ENCODE measurements around the gene TNFSF13B. TPM values are rescaled to one million over a fixed set of nuclear protein-coding genes. Genes with fewer than 3 reads are reported as not detected.

Gene TNFSF13B
- total and polyA plus RNA-seq, 2 donors (not counting 1 experiment from before 2014, with no cell fraction given), result 2.0 to 4.7 TPM

GRCh38 chr13:108322206-108322824, 52.8 kb downstream of the TNFSF13B start:
- no peaks in the 10 kb centered on the region for H4K20me1 ChIP-seq (ENCODE audit: control insufficient read depth, insufficient read depth, low read length, poor library complexity, severe bottlenecking)
- H3K79me2 ChIP-seq (ENCODE audit: control insufficient read depth, insufficient read depth, low read length), result no peaks in the 10 kb centered on the region
- ATAC-seq (ENCODE audit: low read depth) (peak; percentile 53), DNase-seq (peak; percentile 48)
- H3K27me3 ChIP-seq (replicated peaks in 1 of 4; ENCODE audit: control extremely low read depth in 1 of 4, control insufficient read depth in 3 of 4, insufficient read depth in 4 of 4, low read length in 3 of 4), result no peaks in the 10 kb centered on the region
- TF ChIP-seq CTCF (IDR thresholded peaks at IDR 0.05) (peak; percentile 93), EZH2 (IDR thresholded peaks at IDR 0.05; ENCODE audit: borderline replicate concordance, insufficient read depth, low read depth, low read length, poor library complexity, severe bottlenecking) (no peak)
- no CpG with 5 or more reads among the region's 2 CpGs for WGBS (ENCODE audit: insufficient coverage)
- no peak overlapping the region for H2AFZ ChIP-seq (ENCODE audit: insufficient read depth, low read depth, low read length, poor library complexity, severe bottlenecking)
- ChIA-PET CTCF (interaction anchor here (0.8 to 1.4 kb wide), 7 partner anchors 17 to 573 kb away, joined by 3 to 7 read pairs (median 3); no protein-coding TSS in a partner anchor), POLR2A (no interaction called here)
- H3K4me1 ChIP-seq (ENCODE audit: control insufficient read depth in 2 of 2, insufficient read depth in 2 of 2, low read length in 2 of 2), result peaks cover 12 to 18% of the 10 kb centered on the region in 2 donors
- no peak overlapping the region for H3K4me2 ChIP-seq (replicated peaks; ENCODE audit: low read depth, low read length, poor library complexity, severe bottlenecking)
- intact Hi-C loops (cut with micrococcal nuclease), result loop anchor here (5.0 kb wide), 1 partner anchor 95 kb away; no protein-coding TSS in a partner anchor
- Mint-ChIP-seq H3K4me1 (peaks cover 18% of the 10 kb centered on the region), H3K4me3 (no peak overlapping the region), H3K27me3 (peaks cover 4% of the 10 kb centered on the region), H3K9me3 (ENCODE audit: insufficient read depth) (no peaks in the 10 kb centered on the region), H3K27ac (no peak overlapping the region)
- H3K4me3 ChIP-seq (ENCODE audit: control extremely low read depth in 1 of 5, extremely low read depth in 1 of 5, insufficient read depth in 1 of 5, low read depth in 2 of 5, low read length in 4 of 5), result no peak overlapping the region
- no peak overlapping the region for H3K27ac ChIP-seq (ENCODE audit: low read length in 2 of 2)
- H3K9me3 ChIP-seq (ENCODE audit: control extremely low read depth in 1 of 3, control insufficient read depth in 2 of 3, insufficient read depth in 1 of 3, low read length in 2 of 3), result peaks cover 0 to 4% (median 0%) of the 10 kb centered on the region in 3 donors
- no peak overlapping the region for H3K9ac ChIP-seq (ENCODE audit: low read length)
- H3K36me3 ChIP-seq (replicated peaks in 1 of 2; ENCODE audit: control extremely low read depth in 1 of 2, control insufficient read depth in 1 of 2, extremely low read depth in 1 of 2, insufficient read depth in 2 of 2, low read length in 1 of 2), result no peaks in the 10 kb centered on the region

- no peak overlapping the region for H3K9ac ChIP-seq (ENCODE audit: low read length)
- no peaks in the 10 kb centered on the region for H3K79me2 ChIP-seq (ENCODE audit: control insufficient read depth, insufficient read depth, low read length)
- DNase-seq, result no peak
- Mint-ChIP-seq H3K4me1 (peaks cover 20% of the 10 kb centered on the region), H3K27ac (no peak overlapping the region), H3K27me3 (peaks cover 4% of the 10 kb centered on the region), H3K9me3 (ENCODE audit: insufficient read depth) (no peaks in the 10 kb centered on the region), H3K4me3 (no peak overlapping the region)
- peaks cover 12 to 21% of the 10 kb centered on the region in 2 donors for H3K4me1 ChIP-seq (ENCODE audit: control insufficient read depth in 2 of 2, insufficient read depth in 2 of 2, low read length in 2 of 2)
- no peak overlapping the region for H3K4me3 ChIP-seq (ENCODE audit: control extremely low read depth in 1 of 5, extremely low read depth in 1 of 5, insufficient read depth in 1 of 5, low read depth in 2 of 5, low read length in 4 of 5)
- H3K36me3 ChIP-seq (replicated peaks in 1 of 2; ENCODE audit: control extremely low read depth in 1 of 2, control insufficient read depth in 1 of 2, extremely low read depth in 1 of 2, insufficient read depth in 2 of 2, low read length in 1 of 2), result no peaks in the 10 kb centered on the region
- intact Hi-C loops (cut with micrococcal nuclease), result loop anchor here (5.0 kb wide), 1 partner anchor 96 kb away; no protein-coding TSS in a partner anchor
- WGBS (ENCODE audit: insufficient coverage), result no CpG with 5 or more reads among the region's 2 CpGs
- POLR2A ChIA-PET, result no interaction called here
- no peaks in the 10 kb centered on the region for H3K27me3 ChIP-seq (replicated peaks in 1 of 4; ENCODE audit: control extremely low read depth in 1 of 4, control insufficient read depth in 3 of 4, insufficient read depth in 4 of 4, low read length in 3 of 4)
- peaks cover 0 to 4% (median 0%) of the 10 kb centered on the region in 3 donors for H3K9me3 ChIP-seq (ENCODE audit: control extremely low read depth in 1 of 3, control insufficient read depth in 2 of 3, insufficient read depth in 1 of 3, low read length in 2 of 3)
- H2AFZ ChIP-seq (ENCODE audit: insufficient read depth, low read depth, low read length, poor library complexity, severe bottlenecking), result no peak overlapping the region
- TF ChIP-seq CTCF (IDR thresholded peaks at IDR 0.05), result no peak
- no peak for TF ChIP-seq EZH2 (IDR thresholded peaks at IDR 0.05; ENCODE audit: borderline replicate concordance, insufficient read depth, low read depth, low read length, poor library complexity, severe bottlenecking)
- H4K20me1 ChIP-seq (ENCODE audit: control insufficient read depth, insufficient read depth, low read length, poor library complexity, severe bottlenecking), result no peaks in the 10 kb centered on the region
- H3K27ac ChIP-seq (ENCODE audit: low read length in 2 of 2), result no peak overlapping the region
- no peak overlapping the region for H3K4me2 ChIP-seq (replicated peaks; ENCODE audit: low read depth, low read length, poor library complexity, severe bottlenecking)
- CTCF ChIA-PET, result interaction anchor here (0.8 to 1.4 kb wide), 7 partner anchors 16 to 572 kb away, joined by 3 to 7 read pairs (median 4); no protein-coding TSS in a partner anchor
- ATAC-seq (ENCODE audit: low read depth), result no peak
Observed at GRCh38 chr13:108323031-108323430, 53.5 kb downstream of the TNFSF13B start.
